NCI-H2029 (cell line): ENCODE results near the gene PEPD.

Experiments used
- DNase-seq: peaks from one replicate; lab custom pipeline; 2025; lab: John Stamatoyannopoulos, UW

The PEPD gene

GRCh38 chr19:33405553-33406461, 115.8 kb downstream of the PEPD start:
- no peak for DNase-seq

- DNase-seq = no peak
These were observed 116.4 kb downstream of the PEPD start for GRCh38 chr19:33405254-33405552.

GRCh38 chr19:33404506-33405253, 116.9 kb downstream of the PEPD start:
- no peak for DNase-seq

GRCh38 chr19:33403973-33404304, 117.7 kb downstream of the PEPD start:
- DNase-seq = no peak

- no peak for DNase-seq
These were observed 118.2 kb downstream of the PEPD start for GRCh38 chr19:33403221-33403972.

GRCh38 chr19:33402421-33403220, 119.0 kb downstream of the PEPD start:
- DNase-seq = no peak

- no peak for DNase-seq
These were observed 119.7 kb downstream of the PEPD start for GRCh38 chr19:33401683-33402420.

- DNase-seq = no peak
These were observed 120.5 kb downstream of the PEPD start for GRCh38 chr19:33400856-33401682.

GRCh38 chr19:33399745-33400681, 121.6 kb downstream of the PEPD start:
- no peak for DNase-seq

GRCh38 chr19:33399081-33399744, 122.4 kb downstream of the PEPD start:
- DNase-seq = no peak

- no peak for DNase-seq
These were observed 123.1 kb downstream of the PEPD start for GRCh38 chr19:33398361-33399060.

GRCh38 chr19:33397536-33398360, 123.8 kb downstream of the PEPD start:
- DNase-seq = no peak

- DNase-seq = no peak
These were observed 124.7 kb downstream of the PEPD start for GRCh38 chr19:33396701-33397535.

- DNase-seq = no peak
These were observed 125.7 kb downstream of the PEPD start for GRCh38 chr19:33395561-33396550.
